Ishikawa (cell line): ENCODE measurements around the gene MTMR8.

Experiments used
- CEBPB ChIP-seq: IDR thresholded peaks from 2 replicates; pipeline ENCODE4 v1.6.1; 2012
- CREB1 ChIP-seq: IDR thresholded peaks from 2 replicates; pipeline ENCODE4 v1.6.1; 2012; ENCODE audit warnings: low read depth
- EGR1 ChIP-seq: IDR thresholded peaks from 2 replicates; pipeline ENCODE4 v1.6.1; 2012
- EP300 ChIP-seq: IDR thresholded peaks from 2 replicates; pipeline ENCODE4 v1.6.1; 2012; ENCODE audit warnings: borderline replicate concordance
- FOXM1 ChIP-seq: IDR thresholded peaks from 2 replicates; pipeline ENCODE4 v1.6.1; 2012; ENCODE audit warnings: low read depth, borderline replicate concordance
- MAX ChIP-seq: IDR thresholded peaks from 2 replicates; pipeline ENCODE4 v1.6.1; 2012
- NFIC ChIP-seq: IDR thresholded peaks from 2 replicates; pipeline ENCODE4 v1.6.1; 2012
- RAD21 ChIP-seq: IDR thresholded peaks from 2 replicates; pipeline ENCODE4 v1.6.1; 2012; ENCODE audit warnings: low read depth
- TAF1 ChIP-seq: IDR thresholded peaks from 2 replicates; pipeline ENCODE4 v1.6.1; 2012; ENCODE audit warnings: low read depth, mild to moderate bottlenecking
- TCF12 ChIP-seq: IDR thresholded peaks from 2 replicates; pipeline ENCODE4 v1.6.1; 2012; ENCODE audit warnings: low read depth
- TEAD4 ChIP-seq: IDR thresholded peaks from 2 replicates; pipeline ENCODE4 v1.6.1; 2012
- YY1 ChIP-seq: IDR thresholded peaks from 2 replicates; pipeline ENCODE4 v1.6.1; 2012; ENCODE audit warnings: low read depth
- ZBTB7A ChIP-seq: IDR thresholded peaks from 2 replicates; pipeline ENCODE4 v1.6.1; 2012; ENCODE audit warnings: low read depth
- TF ChIP-seq, protein P1 (sequence below): IDR thresholded peaks from 2 replicates; pipeline ENCODE4 v1.6.1; 2012
- TF ChIP-seq, protein P2 (sequence below): IDR thresholded peaks from 2 replicates; pipeline ENCODE4 v1.6.1; 2012; ENCODE audit warnings: low read depth, mild to moderate bottlenecking

Gene MTMR8

DNA sequence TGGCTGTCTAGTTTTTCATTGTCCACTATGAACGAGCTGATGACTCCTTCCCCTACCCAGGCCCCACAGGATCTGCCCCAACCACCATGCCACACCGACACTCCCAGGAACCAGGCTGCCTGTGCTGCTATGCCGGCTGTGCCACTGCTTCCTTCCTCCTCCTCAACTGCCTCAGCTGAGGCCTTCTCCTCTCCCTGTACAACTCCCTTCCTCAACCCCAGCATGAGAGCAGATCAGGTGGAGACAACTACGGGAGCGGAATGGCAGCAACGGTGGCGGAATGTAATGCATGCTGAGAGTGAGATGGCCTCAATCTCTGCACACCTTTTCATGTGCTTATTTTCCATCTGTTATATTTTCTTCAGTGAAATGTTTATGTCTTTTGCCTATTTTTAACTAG lies 88.5 kb downstream of the MTMR8 start:
- TF ChIP-seq YY1 (no peak), ZBTB7A (no peak), CREB1 (no peak), TCF12 (no peak)
- TF ChIP-seq, protein P1, sequence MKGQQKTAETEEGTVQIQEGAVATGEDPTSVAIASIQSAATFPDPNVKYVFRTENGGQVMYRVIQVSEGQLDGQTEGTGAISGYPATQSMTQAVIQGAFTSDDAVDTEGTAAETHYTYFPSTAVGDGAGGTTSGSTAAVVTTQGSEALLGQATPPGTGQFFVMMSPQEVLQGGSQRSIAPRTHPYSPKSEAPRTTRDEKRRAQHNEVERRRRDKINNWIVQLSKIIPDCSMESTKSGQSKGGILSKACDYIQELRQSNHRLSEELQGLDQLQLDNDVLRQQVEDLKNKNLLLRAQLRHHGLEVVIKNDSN, result no peak

GRCh38 chrX:64291123-64291522 lies 104.1 kb downstream of the MTMR8 start:
- TF ChIP-seq FOXM1, result no peak
- TF ChIP-seq TCF12, result no peak
- TF ChIP-seq, protein P1, result no peak
- no peak for TF ChIP-seq CREB1
- TF ChIP-seq NFIC, result no peak

- TF ChIP-seq RAD21 (no peak), MAX (no peak), ZBTB7A (no peak), TEAD4 (no peak), TCF12 (no peak), FOXM1 (no peak), CEBPB (no peak), EGR1 (no peak), YY1 (no peak), NFIC (no peak), TAF1 (no peak), EP300 (no peak), CREB1 (no peak)
- TF ChIP-seq, protein P2, sequence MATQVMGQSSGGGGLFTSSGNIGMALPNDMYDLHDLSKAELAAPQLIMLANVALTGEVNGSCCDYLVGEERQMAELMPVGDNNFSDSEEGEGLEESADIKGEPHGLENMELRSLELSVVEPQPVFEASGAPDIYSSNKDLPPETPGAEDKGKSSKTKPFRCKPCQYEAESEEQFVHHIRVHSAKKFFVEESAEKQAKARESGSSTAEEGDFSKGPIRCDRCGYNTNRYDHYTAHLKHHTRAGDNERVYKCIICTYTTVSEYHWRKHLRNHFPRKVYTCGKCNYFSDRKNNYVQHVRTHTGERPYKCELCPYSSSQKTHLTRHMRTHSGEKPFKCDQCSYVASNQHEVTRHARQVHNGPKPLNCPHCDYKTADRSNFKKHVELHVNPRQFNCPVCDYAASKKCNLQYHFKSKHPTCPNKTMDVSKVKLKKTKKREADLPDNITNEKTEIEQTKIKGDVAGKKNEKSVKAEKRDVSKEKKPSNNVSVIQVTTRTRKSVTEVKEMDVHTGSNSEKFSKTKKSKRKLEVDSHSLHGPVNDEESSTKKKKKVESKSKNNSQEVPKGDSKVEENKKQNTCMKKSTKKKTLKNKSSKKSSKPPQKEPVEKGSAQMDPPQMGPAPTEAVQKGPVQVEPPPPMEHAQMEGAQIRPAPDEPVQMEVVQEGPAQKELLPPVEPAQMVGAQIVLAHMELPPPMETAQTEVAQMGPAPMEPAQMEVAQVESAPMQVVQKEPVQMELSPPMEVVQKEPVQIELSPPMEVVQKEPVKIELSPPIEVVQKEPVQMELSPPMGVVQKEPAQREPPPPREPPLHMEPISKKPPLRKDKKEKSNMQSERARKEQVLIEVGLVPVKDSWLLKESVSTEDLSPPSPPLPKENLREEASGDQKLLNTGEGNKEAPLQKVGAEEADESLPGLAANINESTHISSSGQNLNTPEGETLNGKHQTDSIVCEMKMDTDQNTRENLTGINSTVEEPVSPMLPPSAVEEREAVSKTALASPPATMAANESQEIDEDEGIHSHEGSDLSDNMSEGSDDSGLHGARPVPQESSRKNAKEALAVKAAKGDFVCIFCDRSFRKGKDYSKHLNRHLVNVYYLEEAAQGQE, result no peak
- TF ChIP-seq, protein P1, result no peak
These were observed 130.0 kb downstream of the MTMR8 start for GRCh38 chrX:64265265-64265664.

GRCh38 chrX:64230123-64230970 lies 164.9 kb downstream of the MTMR8 start, which contains the start of gene ASB12:
ASB12 (minus strand) TSS chrX:64230607; CDS start chrX:64225650, 4,957 bp downstream.
- TF ChIP-seq NFIC (no peak), RAD21 (no peak), YY1 (no peak), TCF12 (no peak), EGR1 (no peak), CREB1 (no peak), TEAD4 (no peak), CEBPB (no peak), EP300 (no peak), FOXM1 (no peak), MAX (no peak), ZBTB7A (no peak), TAF1 (no peak)
- TF ChIP-seq, protein P1, result no peak
- TF ChIP-seq, protein P2, result no peak

GRCh38 chrX:64229154-64229553 lies 166.1 kb downstream of the MTMR8 start:
- TF ChIP-seq, protein P1, result no peak
- TF ChIP-seq EP300, result no peak
- TF ChIP-seq RAD21, result peak; percentile 28; the same call in 1 of the 2 replicates
